PFSK-1 (cell line): ENCODE results near the gene DPF1.

Experiments
- POLR2AphosphoS5 ChIP-seq: IDR thresholded peaks from 2 replicates; pipeline ENCODE4 v1.6.1; 2012; ENCODE audit warnings: low read depth, mild to moderate bottlenecking, control low read depth, low read length, moderate library complexity
- REST ChIP-seq, 2 experiments: IDR thresholded peaks; 2 replicates each; pipeline versions ENCODE4 v1.6.1 to v1.8.0; 2011 to 2012; ENCODE audit warnings: low read depth in 2 of 2, low read length in 2 of 2, control low read depth in 1 of 2, inconsistent platforms in 1 of 2, mild to moderate bottlenecking in 1 of 2, moderate library complexity in 1 of 2; ENCODE audit not compliant: insufficient read depth in 1 of 2

- no peak for TF ChIP-seq REST (IDR thresholded peaks at IDR 0.05; ENCODE audit: insufficient read depth in 1 of 2, low read depth in 2 of 2, low read length in 2 of 2)
- TF ChIP-seq POLR2AphosphoS5: no peak
Measured at GRCh38 chr19:38195237-38195636, 28.8 kb downstream of the DPF1 start.
